Endothelial cell of umbilical vein (primary cell): ENCODE results near the gene UBR4. TPM values are rescaled to one million over a fixed set of nuclear protein-coding genes. Genes with fewer than 3 reads are reported as not detected.

Experiments used
- BruUV-seq: library from RNA; stranded (reverse); fragments of 400-500 nt; replicated peaks from 2 replicates; lab custom pipeline; 2021; lab: Mats Ljungman, UMichigan
- CTCF ChIA-PET: fragments of 300-600, 350-600 bp; sonication (Branson Sonifier 250); formaldehyde crosslinking; loops from one replicate; lab custom pipeline; 2021; ENCODE audit warnings: antibody characterized with exemption, inconsistent platforms; lab: Charles Lee
- POLR2A ChIA-PET: fragments of 300-600, 350-600 bp; sonication (Branson Sonifier 250); formaldehyde crosslinking; loops from one replicate; lab custom pipeline; 2021; ENCODE audit warnings: antibody characterized with exemption, inconsistent platforms; lab: Charles Lee
- DNase-seq: peaks from one replicate; pipeline ENCODE4 v3.0.0-alpha.2; 2011; ENCODE audit warnings: low read depth, low spot score
- FAIRE-seq: peaks from 2 replicates; lab custom pipeline; 2011; peaks lifted over from hg19 to GRCh38; lab: Jason Lieb, UNC
- H2AFZ ChIP-seq: 2 replicates; pipeline ENCODE4 v1.6.0; 2012; ENCODE audit warnings: low read depth, low read length, control low read depth, inconsistent platforms
- H3K27ac ChIP-seq: 2 replicates; pipeline ENCODE4 v1.5.1; 2011; ENCODE audit warnings: low read depth, mild to moderate bottlenecking, control low read depth, low read length, moderate library complexity; ENCODE audit not compliant: insufficient read depth
- H3K27me3 ChIP-seq, 2 experiments: 2 replicates each; pipeline versions ENCODE4 v1.6.0 to v1.6.1; 2011; ENCODE audit warnings: low read length in 2 of 2, mixed read lengths in 1 of 2; ENCODE audit not compliant: control insufficient read depth in 2 of 2, insufficient read depth in 2 of 2
- H3K36me3 ChIP-seq, 2 experiments: 2 replicates in 1 of 2; 3 replicates in 1 of 2; pipeline ENCODE4 v1.5.1; 2011; ENCODE audit warnings: low read length in 2 of 2, mild to moderate bottlenecking in 1 of 2, moderate library complexity in 1 of 2; ENCODE audit not compliant: control insufficient read depth in 2 of 2, insufficient read depth in 2 of 2; ENCODE audit errors: extremely low read depth in 1 of 2
- H3K4me1 ChIP-seq: 3 replicates; pipeline ENCODE4 v1.5.1; 2011; ENCODE audit warnings: mild to moderate bottlenecking, low read length; ENCODE audit not compliant: control insufficient read depth, insufficient read depth; ENCODE audit errors: extremely low read depth
- H3K4me2 ChIP-seq: 2 replicates; pipeline ENCODE4 v1.6.1; 2011; ENCODE audit warnings: low read length, control low read depth, mixed read lengths; ENCODE audit not compliant: insufficient read depth
- H3K4me3 ChIP-seq, 3 experiments: fragments of 200-600 bp in 1 of 3; sonication (generic), shearing (Covaris generic) in 1 of 3; replicated peaks in 1 of 3; 2 replicates each; pipeline ENCODE4 v1.5.1; 2011 to 2016; ENCODE audit warnings: control low read depth in 3 of 3, low read length in 3 of 3, mild to moderate bottlenecking in 2 of 3, inconsistent platforms in 1 of 3, low read depth in 1 of 3, moderate library complexity in 1 of 3; ENCODE audit not compliant: insufficient read depth in 1 of 3
- H3K79me2 ChIP-seq: 2 replicates; pipeline ENCODE4 v1.6.0; 2012; ENCODE audit warnings: low read length, inconsistent platforms; ENCODE audit not compliant: control insufficient read depth, insufficient read depth
- H3K9ac ChIP-seq: replicated peaks from 2 replicates; pipeline ENCODE3; 2011; ENCODE audit warnings: low read length, control low read depth; ENCODE audit not compliant: insufficient read depth; ENCODE audit errors: extremely low read depth
- H3K9me1 ChIP-seq: replicated peaks from 3 replicates; pipeline ENCODE4 v1.6.0; 2011; ENCODE audit warnings: mild to moderate bottlenecking, low read length; ENCODE audit not compliant: control insufficient read depth, insufficient read depth; ENCODE audit errors: extremely low read depth
- H3K9me3 ChIP-seq: replicated peaks from 2 replicates; pipeline ENCODE4 v1.5.1; 2012; ENCODE audit warnings: low read length, inconsistent platforms; ENCODE audit not compliant: control insufficient read depth, insufficient read depth
- H4K20me1 ChIP-seq: replicated peaks from 2 replicates; pipeline ENCODE3; 2011; ENCODE audit warnings: mild to moderate bottlenecking, low read length; ENCODE audit not compliant: control insufficient read depth, insufficient read depth; ENCODE audit errors: extremely low read depth
- EZH2 ChIP-seq: IDR thresholded peaks from 2 replicates; pipeline ENCODE4 v1.6.1; 2012; ENCODE audit warnings: borderline replicate concordance, low read depth, mild to moderate bottlenecking, moderate library complexity, low read length, inconsistent platforms; ENCODE audit not compliant: severe bottlenecking
- FOS ChIP-seq: IDR thresholded peaks from 2 replicates; pipeline ENCODE4 v1.6.1; 2011; ENCODE audit warnings: mild to moderate bottlenecking, low read length, moderate library complexity, borderline replicate concordance; ENCODE audit not compliant: insufficient read depth
- GATA2 ChIP-seq: IDR thresholded peaks from 2 replicates; pipeline ENCODE4 v1.7.0; 2011; ENCODE audit warnings: low read depth, mild to moderate bottlenecking, moderate library complexity, mixed read lengths, low read length; ENCODE audit not compliant: insufficient read length, insufficient read depth
- JUN ChIP-seq: IDR thresholded peaks from 2 replicates; pipeline ENCODE4 v1.6.1; 2011; ENCODE audit warnings: borderline replicate concordance, low read depth; ENCODE audit not compliant: insufficient read length, insufficient read depth
- MAX ChIP-seq: IDR thresholded peaks from 2 replicates; pipeline ENCODE4 v1.6.1; 2011; ENCODE audit not compliant: insufficient read depth, insufficient read length
- MYC ChIP-seq: IDR thresholded peaks from one replicate; pipeline ENCODE4 v1.6.1; 2011; ENCODE audit warnings: mild to moderate bottlenecking, low read depth, low read length
- POLR2A ChIP-seq: IDR thresholded peaks from 2 replicates; pipeline ENCODE4 v1.6.1; 2012; ENCODE audit warnings: low read depth, mild to moderate bottlenecking, control low read depth, low read length
- POLR2AphosphoS5 ChIP-seq: IDR thresholded peaks from 2 replicates; pipeline ENCODE4 v1.6.1; 2012; ENCODE audit warnings: low read depth, mild to moderate bottlenecking, control low read depth, low read length, moderate library complexity; ENCODE audit not compliant: insufficient read depth
- dilution Hi-C: fragments of 300-500 bp; cut with MboI; formaldehyde crosslinking; loops from one replicate; pipeline ENCODE4 v1.15.0; 2019; ENCODE audit warnings: low sequenced_read_pairs; ENCODE audit not compliant: extremely low pct_ligation_motif_present
- intact Hi-C: fragments of 100-400 bp; cut with micrococcal nuclease; formaldehyde crosslinking; loops from one replicate; pipeline ENCODE4 v1.10.0; 2022
- polyA plus RNA-seq, 4 experiments: library from polyadenylated mRNA; depleted of rRNA in 3 of 4; stranded (reverse) in 3 of 4; unstranded in 1 of 4; fragments of >200 nt; gene quantifications; 2 replicates each; pipeline versions ENCODE4 v1.2.1 to v1.2.3, GENCODE V29; 2011 to 2012; ENCODE audit warnings: missing spikeins in 1 of 4
- total RNA-seq: library from RNA; stranded (reverse); gene quantifications from 2 replicates; pipeline ENCODE4 v1.2.3, GENCODE V29; 2021
- TF ChIP-seq, protein P1 (sequence below), 2 donors: IDR thresholded peaks; 1 replicate in 1 of 2; 2 replicates in 1 of 2; pipeline ENCODE4 v1.5.1; 2011; ENCODE audit warnings: low read length in 2 of 2, mild to moderate bottlenecking in 2 of 2, moderate library complexity in 2 of 2, control low read depth in 1 of 2, inconsistent platforms in 1 of 2, low read depth in 1 of 2; ENCODE audit not compliant: insufficient read depth in 1 of 2; ENCODE audit errors: extremely low read depth in 1 of 2

The UBR4 gene
- total and polyA plus RNA-seq, 2 donors (not counting 3 experiments of a cell fraction or from before 2014, with no cell fraction given) = 125 to 150 TPM

DNA sequence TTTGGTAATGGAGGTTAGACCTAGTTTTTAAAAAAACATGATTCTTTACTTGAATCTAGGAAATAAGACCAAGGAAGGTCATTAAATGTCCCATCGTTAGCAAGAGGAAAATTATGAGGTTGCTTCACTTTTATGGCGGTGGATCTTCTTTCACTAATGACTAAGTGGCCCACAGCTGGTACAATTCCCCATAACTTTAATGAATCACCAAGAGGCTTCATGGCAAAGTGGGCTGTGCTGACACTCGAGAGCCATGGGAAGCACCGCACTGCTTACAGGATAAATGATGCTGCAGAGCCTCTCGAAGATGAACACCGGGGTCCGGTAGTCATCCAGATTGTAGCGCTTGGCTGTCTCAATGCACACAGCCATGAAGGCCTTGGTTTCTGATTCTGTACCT lies 108.8 kb downstream of the UBR4 start:
- no peak overlapping the region for H3K9ac ChIP-seq
- no peaks in the 10 kb centered on the region for H3K9me3 ChIP-seq
- no peaks in the 10 kb centered on the region for H3K4me1 ChIP-seq
- H3K4me2 ChIP-seq = no peak overlapping the region
- BruUV-seq = no TSS peak
- no peak for DNase-seq
- H3K4me3 ChIP-seq = no peak overlapping the region
- H2AFZ ChIP-seq = no peak overlapping the region
- no peak for FAIRE-seq
- no peak overlapping the region for H3K27ac ChIP-seq
- dilution Hi-C loops = no loop called here
- H3K27me3 ChIP-seq = no peaks in the 10 kb centered on the region
- no peaks in the 10 kb centered on the region for H3K9me1 ChIP-seq
- CTCF ChIA-PET = no interaction called here
- no peaks in the 10 kb centered on the region for H4K20me1 ChIP-seq
- no peaks in the 10 kb centered on the region for H3K79me2 ChIP-seq
- intact Hi-C loops = no loop called here
- TF ChIP-seq MYC (no peak), GATA2 (no peak), POLR2A (no peak), FOS (no peak), EZH2 (no peak), POLR2AphosphoS5 (no peak), JUN (no peak), MAX (no peak)
- TF ChIP-seq, protein P1, sequence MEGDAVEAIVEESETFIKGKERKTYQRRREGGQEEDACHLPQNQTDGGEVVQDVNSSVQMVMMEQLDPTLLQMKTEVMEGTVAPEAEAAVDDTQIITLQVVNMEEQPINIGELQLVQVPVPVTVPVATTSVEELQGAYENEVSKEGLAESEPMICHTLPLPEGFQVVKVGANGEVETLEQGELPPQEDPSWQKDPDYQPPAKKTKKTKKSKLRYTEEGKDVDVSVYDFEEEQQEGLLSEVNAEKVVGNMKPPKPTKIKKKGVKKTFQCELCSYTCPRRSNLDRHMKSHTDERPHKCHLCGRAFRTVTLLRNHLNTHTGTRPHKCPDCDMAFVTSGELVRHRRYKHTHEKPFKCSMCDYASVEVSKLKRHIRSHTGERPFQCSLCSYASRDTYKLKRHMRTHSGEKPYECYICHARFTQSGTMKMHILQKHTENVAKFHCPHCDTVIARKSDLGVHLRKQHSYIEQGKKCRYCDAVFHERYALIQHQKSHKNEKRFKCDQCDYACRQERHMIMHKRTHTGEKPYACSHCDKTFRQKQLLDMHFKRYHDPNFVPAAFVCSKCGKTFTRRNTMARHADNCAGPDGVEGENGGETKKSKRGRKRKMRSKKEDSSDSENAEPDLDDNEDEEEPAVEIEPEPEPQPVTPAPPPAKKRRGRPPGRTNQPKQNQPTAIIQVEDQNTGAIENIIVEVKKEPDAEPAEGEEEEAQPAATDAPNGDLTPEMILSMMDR (IDR thresholded peaks at IDR 0.05; ENCODE audit: extremely low read depth in 1 of 2, insufficient read depth in 1 of 2, low read depth in 1 of 2, low read length in 2 of 2) = no peak
- peaks cover 48 to 77% of the 10 kb centered on the region in 2 experiments for H3K36me3 ChIP-seq
- POLR2A ChIA-PET = no interaction called here
